ENCODE data around the gene PITPNM2.
"Not testable (repeated sequence)": the region's sequence is repeated elsewhere in the genome, so short reads cannot be mapped to it uniquely, and the experiment has no call there.

Gene PITPNM2

GRCh38 chr12:123120452-123121166, 30.3 kb downstream of the PITPNM2 start:
- no peak for DNase-seq (ENCODE audit: low read depth in 2 of 2)

- DNase-seq (ENCODE audit: low read depth in 2 of 2) = peak in 1 of 2 donors; percentile 13
Measured at GRCh38 chr12:123119808-123120207, 31.1 kb downstream of the PITPNM2 start.

- DNase-seq (ENCODE audit: low read depth in 2 of 2) = no peak
Measured at GRCh38 chr12:123118497-123118896, 32.4 kb downstream of the PITPNM2 start.

GRCh38 chr12:123115409-123116121, 35.3 kb downstream of the PITPNM2 start:
- DNase-seq (ENCODE audit: low read depth in 2 of 2) = no peak

GRCh38 chr12:123114304-123115083, 36.4 kb downstream of the PITPNM2 start:
- no peak for DNase-seq (ENCODE audit: low read depth in 2 of 2)

- DNase-seq (ENCODE audit: low read depth in 2 of 2) = no peak
Measured at GRCh38 chr12:123113026-123113425, 37.9 kb downstream of the PITPNM2 start.

GRCh38 chr12:123111498-123112165, 39.3 kb downstream of the PITPNM2 start:
- peak in 1 of 2 donors; percentile 25 for DNase-seq (ENCODE audit: low read depth in 2 of 2)

- DNase-seq (ENCODE audit: low read depth in 2 of 2) = no peak
Measured at GRCh38 chr12:123109319-123109772, 41.5 kb downstream of the PITPNM2 start.

- no peak for DNase-seq (ENCODE audit: low read depth in 2 of 2)
Measured at GRCh38 chr12:123108682-123109066, 42.2 kb downstream of the PITPNM2 start.

- DNase-seq (ENCODE audit: low read depth in 2 of 2) = no peak
Measured at GRCh38 chr12:123107926-123108681, 42.8 kb downstream of the PITPNM2 start.

- DNase-seq (ENCODE audit: low read depth in 2 of 2) = peak; percentile 24 to 39
Measured at GRCh38 chr12:123106640-123107359, 44.1 kb downstream of the PITPNM2 start.

- no peak for DNase-seq (ENCODE audit: low read depth in 2 of 2)
Measured at GRCh38 chr12:123105211-123105826, 45.6 kb downstream of the PITPNM2 start.

GRCh38 chr12:123104809-123105208, 46.1 kb downstream of the PITPNM2 start:
- no peak for DNase-seq (ENCODE audit: low read depth in 2 of 2)

- not testable (repeated sequence) for DNase-seq (ENCODE audit: low read depth in 2 of 2)
Measured at GRCh38 chr12:123104094-123104493, 46.8 kb downstream of the PITPNM2 start.

- DNase-seq (ENCODE audit: low read depth in 2 of 2) = no peak
Measured at GRCh38 chr12:123102781-123103503, 47.9 kb downstream of the PITPNM2 start.

GRCh38 chr12:123102366-123102765, 48.5 kb downstream of the PITPNM2 start:
- no peak for DNase-seq (ENCODE audit: low read depth in 2 of 2)

- DNase-seq (ENCODE audit: low read depth in 2 of 2) = no peak
Measured at GRCh38 chr12:123101526-123101925, 49.4 kb downstream of the PITPNM2 start.

Measured in stimulated activated CD8-positive, alpha-beta memory T cell treated with anti-CD3 and anti-CD28 coated beads, Interleukin-15, amount 100 ng/mL, for 4 hours (primary cell).